Lung (tissue), 12 donors: ENCODE data around the gene ERC2. TPM values are rescaled to one million over a fixed set of nuclear protein-coding genes. Genes with fewer than 3 reads are reported as not detected.

Source experiments
- ATAC-seq: fragments of 200-7000 bp; cut with Tn5 transposase; one replicate; pipeline ENCODE4 v1.9.1; 2020; ENCODE audit warnings: moderate number of reproducible peaks; ENCODE audit not compliant: insufficient read depth, low FRiP score
- DNase-seq, 3 donors: peaks; one replicate each; pipeline ENCODE4 v3.0.0-alpha.2; 2013 to 2017
- H3K27ac ChIP-seq, 2 donors: one replicate each; pipeline ENCODE4 v1.5.1; 2013; ENCODE audit warnings: mild to moderate bottlenecking in 2 of 2, moderate library complexity in 2 of 2, control low read depth in 1 of 2, inconsistent platforms in 1 of 2, low read depth in 1 of 2, low read length in 1 of 2
- H3K27me3 ChIP-seq, 3 donors: one replicate each; pipeline ENCODE4 v1.5.1; 2013; ENCODE audit warnings: low read length in 2 of 3; ENCODE audit not compliant: control insufficient read depth in 3 of 3, insufficient read depth in 3 of 3
- H3K36me3 ChIP-seq, 4 donors: one replicate each; pipeline ENCODE4 v1.5.1; 2013; ENCODE audit warnings: low read length in 4 of 4, mild to moderate bottlenecking in 1 of 4, moderate library complexity in 1 of 4; ENCODE audit not compliant: control insufficient read depth in 4 of 4, insufficient read depth in 4 of 4
- H3K4me1 ChIP-seq, 5 donors: one replicate each; pipeline ENCODE4 v1.5.1; 2013; ENCODE audit warnings: low read length in 5 of 5, mild to moderate bottlenecking in 2 of 5, moderate library complexity in 1 of 5; ENCODE audit not compliant: control insufficient read depth in 5 of 5, insufficient read depth in 5 of 5
- H3K4me3 ChIP-seq: one replicate; pipeline ENCODE4 v1.5.1; 2013; ENCODE audit warnings: mild to moderate bottlenecking, control low read depth, moderate library complexity
- H3K9ac ChIP-seq, 2 donors: one replicate each; pipeline ENCODE4 v1.5.1; 2013; ENCODE audit warnings: low read length in 2 of 2, control low read depth in 1 of 2; ENCODE audit not compliant: insufficient read depth in 1 of 2
- H3K9me3 ChIP-seq, 4 donors: one replicate each; pipeline ENCODE4 v1.5.1; 2013; ENCODE audit warnings: low read length in 3 of 4, mild to moderate bottlenecking in 1 of 4, moderate library complexity in 1 of 4; ENCODE audit not compliant: control insufficient read depth in 4 of 4, insufficient read depth in 3 of 4
- CTCF ChIP-seq: IDR thresholded peaks from 2 replicates; pipeline ENCODE4 v1.5.1; 2012; ENCODE audit warnings: mild to moderate bottlenecking; ENCODE audit errors: control extremely low read depth, extremely low read depth
- WGBS, 2 donors: extraction: QIAGEN DNeasy Blood & Tissue Kit; methylation state at CpG; one replicate each; pipeline ENCODE4 v1.1.7; 2013; 5-methylcytosine and 5-hydroxymethylcytosine counted together
- polyA plus RNA-seq, 2 donors: library from polyadenylated mRNA; stranded (reverse); fragments of 200-250 nt; gene quantifications; one replicate each; pipeline ENCODE4 v1.2.1, GENCODE V29; 2013
- total RNA-seq, 2 donors: library from RNA; depleted of rRNA in 1 of 2; stranded (reverse); fragments of >200 nt in 1 of 2; gene quantifications; one replicate each; pipeline ENCODE4 v1.2.1, GENCODE V29; 2014 to 2021
- donor health status: control.
- donor health status: control.
- donor health status: Bipolar disorder and iron deficiency.
- donor health status: healthy.
- donor health status: DM: yes; HTN: yes; CAD: no.

Gene ERC2
- total and polyA plus RNA-seq, 4 donors: 0.20 to 3.5 (median 0.97) TPM

GRCh38 chr3:55725681-55726500 lies 742.4 kb downstream of the ERC2 start:
- Histone ChIP-seq H3K27me3 (peaks cover 0 to 4% (median 0%) of the 10 kb centered on the region in 3 donors), H3K9me3 (no peaks in the 10 kb centered on the region), H3K36me3 (no peaks in the 10 kb centered on the region), H3K4me1 (no peaks in the 10 kb centered on the region), H3K4me3 (no peak overlapping the region), H3K27ac (no peak overlapping the region), H3K9ac (no peak overlapping the region)
- ATAC-seq (no peak), DNase-seq (no peak)
- no peak for TF ChIP-seq CTCF
- WGBS, 2 donors: 48 to 55% methylated on average over 3 of the region's 3 CpGs

GRCh38 chr3:55724821-55725220 lies 743.4 kb downstream of the ERC2 start:
- DNase-seq (no peak), ATAC-seq (no peak)
- Histone ChIP-seq H3K27me3 (peaks cover 0 to 4% (median 0%) of the 10 kb centered on the region in 3 donors), H3K27ac (no peak overlapping the region), H3K9ac (no peak overlapping the region), H3K36me3 (no peaks in the 10 kb centered on the region), H3K4me1 (no peaks in the 10 kb centered on the region), H3K4me3 (no peak overlapping the region), H3K9me3 (no peaks in the 10 kb centered on the region)
- no peak for TF ChIP-seq CTCF
- 76 to 86% methylated on average over 2 of the region's 2 CpGs for WGBS, 2 donors

DNA sequence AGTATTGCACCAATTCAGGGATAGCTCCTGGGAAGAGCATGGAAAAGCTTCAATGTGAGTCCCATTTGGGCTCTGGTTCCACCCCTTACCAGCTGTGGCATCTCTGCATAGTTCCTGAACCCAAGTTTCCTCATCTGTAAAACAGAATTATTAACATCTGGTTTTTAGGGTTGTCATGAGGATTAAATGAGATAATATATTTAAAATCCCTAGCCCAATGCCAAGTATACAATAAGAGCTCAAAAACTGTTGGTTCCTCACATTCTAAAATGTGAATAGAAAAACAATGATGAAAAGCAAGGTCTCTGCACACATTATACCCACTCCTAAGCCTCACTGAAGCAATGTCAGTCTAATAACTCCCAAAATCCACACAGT lies 743.9 kb downstream of the ERC2 start:
- DNase-seq: no peak
- Histone ChIP-seq H3K36me3 (no peaks in the 10 kb centered on the region), H3K9me3 (no peaks in the 10 kb centered on the region)

More for the DNA sequence above, 743.9 kb downstream of the ERC2 start:
- Histone ChIP-seq H3K4me3 (no peak overlapping the region), H3K27me3 (peaks cover 0 to 6% (median 0%) of the 10 kb centered on the region in 3 donors), H3K27ac (no peak overlapping the region), H3K4me1 (no peaks in the 10 kb centered on the region), H3K9ac (no peak overlapping the region)
- no peak for TF ChIP-seq CTCF
- no peak for ATAC-seq
